HepG2 (cell line): Measurements from ENCODE around the gene DLX6. TPM values are rescaled to one million over a fixed set of nuclear protein-coding genes. Genes with fewer than 3 reads are reported as not detected.
A peak's percentile ranks its signal among the peaks of the same experiment; 100 is the strongest.

Experiments used
- BCL3 ChIP-seq: sonication (generic); formaldehyde crosslinking; IDR thresholded peaks from 2 replicates; pipeline ENCODE4 v1.5.1; 2020; ENCODE audit warnings: mild to moderate bottlenecking, missing genetic modification reagents, moderate library complexity
- BCL6 ChIP-seq: IDR thresholded peaks from 2 replicates; pipeline ENCODE4 v1.6.1; 2016; ENCODE audit warnings: missing genetic modification reagents, missing compliant biosample characterization
- DNMT1 ChIP-seq: sonication (generic); formaldehyde crosslinking; IDR thresholded peaks from 2 replicates; pipeline ENCODE4 v1.5.1; 2020; ENCODE audit warnings: mild to moderate bottlenecking, missing genetic modification reagents
- ESRRA ChIP-seq: sonication (generic); formaldehyde crosslinking; IDR thresholded peaks from 2 replicates; pipeline ENCODE4 v1.5.1; 2020; ENCODE audit warnings: mild to moderate bottlenecking, low read depth, missing genetic modification reagents
- HCFC1 ChIP-seq: fragments of 150-350 bp; IDR thresholded peaks from 2 replicates; pipeline ENCODE4 v1.6.1; 2014; ENCODE audit warnings: low read depth, low read length
- HNF4G ChIP-seq, 2 experiments: sonication (generic) in 1 of 2; formaldehyde crosslinking in 1 of 2; IDR thresholded peaks; 2 replicates each; pipeline versions ENCODE4 v1.4.0 to v1.6.1; 2011 to 2020; ENCODE audit warnings: borderline replicate concordance in 2 of 2, low read depth in 2 of 2, mild to moderate bottlenecking in 2 of 2, low read length in 1 of 2, missing genetic modification reagents in 1 of 2, moderate library complexity in 1 of 2
- ONECUT2 ChIP-seq: sonication (generic); formaldehyde crosslinking; IDR thresholded peaks from 2 replicates; pipeline ENCODE4 v1.4.0; 2020; ENCODE audit warnings: missing genetic modification reagents
- PHF20 ChIP-seq: sonication (generic); formaldehyde crosslinking; IDR thresholded peaks from 2 replicates; pipeline ENCODE4 v1.5.0; 2020; ENCODE audit warnings: mild to moderate bottlenecking, missing genetic modification reagents
- PLSCR1 ChIP-seq: sonication (generic); formaldehyde crosslinking; IDR thresholded peaks from 2 replicates; pipeline ENCODE4 v1.5.0; 2020; ENCODE audit warnings: missing genetic modification reagents, mild to moderate bottlenecking, borderline replicate concordance
- RARA ChIP-seq: IDR thresholded peaks from 2 replicates; pipeline ENCODE4 v1.6.1; 2016; ENCODE audit warnings: missing genetic modification reagents, missing compliant biosample characterization
- RBM39 ChIP-seq: fragments of 200-400 bp; formaldehyde crosslinking; IDR thresholded peaks from one replicate; pipeline ENCODE4 v1.6.1; 2018; ENCODE audit warnings: antibody characterized with exemption, mild to moderate bottlenecking, low read depth, low read length; ENCODE audit not compliant: poor library complexity, severe bottlenecking
- RCOR2 ChIP-seq: IDR thresholded peaks from 2 replicates; pipeline ENCODE4 v1.6.1; 2016; ENCODE audit warnings: missing biosample characterization, missing genetic modification reagents
- REXO4 ChIP-seq: sonication (generic); formaldehyde crosslinking; IDR thresholded peaks from 2 replicates; pipeline ENCODE4 v1.8.0; 2022; ENCODE audit warnings: missing genetic modification reagents, mild to moderate bottlenecking, borderline replicate concordance
- SMARCE1 ChIP-seq: fragments of 450-650 bp; IDR thresholded peaks from 2 replicates; pipeline ENCODE4 v1.6.1; 2017; ENCODE audit warnings: borderline replicate concordance
- SUZ12 ChIP-seq: fragments of 150-350 bp; IDR thresholded peaks from 2 replicates; pipeline ENCODE4 v1.6.1; 2014; ENCODE audit warnings: low read depth, low read length
- ZBTB1 ChIP-seq: sonication (generic); formaldehyde crosslinking; IDR thresholded peaks from 2 replicates; pipeline ENCODE4 v1.4.0; 2020; ENCODE audit warnings: missing genetic modification reagents, borderline replicate concordance
- ZFP82 ChIP-seq: sonication (generic); formaldehyde crosslinking; IDR thresholded peaks from 2 replicates; pipeline ENCODE4 v1.5.1; 2020; ENCODE audit warnings: mild to moderate bottlenecking, missing genetic modification reagents, borderline replicate concordance
- ZFY ChIP-seq: sonication (generic); formaldehyde crosslinking; IDR thresholded peaks from 2 replicates; pipeline ENCODE4 v1.4.0; 2020; ENCODE audit warnings: missing genetic modification reagents
- ZFYVE20 ChIP-seq: sonication (generic); formaldehyde crosslinking; IDR thresholded peaks from 2 replicates; pipeline ENCODE4 v1.8.0; 2023; ENCODE audit warnings: low read depth, mild to moderate bottlenecking, moderate library complexity, missing genetic modification reagents, borderline replicate concordance
- ZIK1 ChIP-seq: sonication (generic); formaldehyde crosslinking; IDR thresholded peaks from 2 replicates; pipeline ENCODE4 v1.5.0; 2020; ENCODE audit warnings: mild to moderate bottlenecking, low read depth, missing genetic modification reagents, borderline replicate concordance
- ZKSCAN1 ChIP-seq: fragments of 150-350 bp; IDR thresholded peaks from 2 replicates; pipeline ENCODE4 v1.6.1; 2014; ENCODE audit warnings: low read length
- ZNF12 ChIP-seq: sonication (generic); formaldehyde crosslinking; IDR thresholded peaks from 2 replicates; pipeline ENCODE4 v1.5.0; 2020; ENCODE audit warnings: missing genetic modification reagents
- ZNF205 ChIP-seq: IDR thresholded peaks from 2 replicates; pipeline ENCODE4 v1.6.1; 2018; ENCODE audit warnings: missing biosample characterization, missing genetic modification reagents
- ZNF430 ChIP-seq: sonication (generic); formaldehyde crosslinking; IDR thresholded peaks from 2 replicates; pipeline ENCODE4 v1.9.0; 2021; ENCODE audit warnings: mild to moderate bottlenecking, missing genetic modification reagents
- ZNF530 ChIP-seq: sonication (generic); formaldehyde crosslinking; IDR thresholded peaks from 2 replicates; pipeline ENCODE4 v1.5.0; 2020; ENCODE audit warnings: low read depth, mild to moderate bottlenecking, missing genetic modification reagents
- polyA plus RNA-seq, 8 experiments: library from polyadenylated mRNA; depleted of rRNA in 3 of 8; stranded (reverse) in 7 of 8; unstranded in 1 of 8; fragments of >200 nt; fragmentation: Illumina TruSeq in 4 of 8; extraction: Trizol in 4 of 8; gene quantifications; 2 replicates each; pipeline versions ENCODE4 v1.2.1 to v1.2.3, GENCODE V29; 2011 to 2016; ENCODE audit warnings: low read depth in 4 of 8, missing spikeins in 1 of 8, mixed read lengths in 1 of 8; ENCODE audit not compliant: insufficient read depth in 1 of 8
- total RNA-seq, 5 experiments: library from RNA; depleted of rRNA; stranded (reverse); fragments of >200 nt; fragmentation: Illumina TruSeq; extraction: Trizol; gene quantifications; 2 replicates each; pipeline ENCODE4 v1.2.3, GENCODE V29; 2016; ENCODE audit warnings: low read depth in 1 of 5
- TF ChIP-seq, protein P1 (sequence below): sonication (generic); formaldehyde crosslinking; IDR thresholded peaks from 2 replicates; pipeline ENCODE4 v1.4.0; 2020; ENCODE audit warnings: low read depth, mild to moderate bottlenecking, missing genetic modification reagents
- TF ChIP-seq, protein P2 (sequence below): IDR thresholded peaks from 2 replicates; pipeline ENCODE4 v1.6.1; 2016; ENCODE audit warnings: low read depth

DLX6 gene
- total and polyA plus RNA-seq, 2 of the 13 experiments (the other 11 are each of a cell fraction or from before 2014, with no cell fraction given), result 3.5 to 5.5 TPM

DNA sequence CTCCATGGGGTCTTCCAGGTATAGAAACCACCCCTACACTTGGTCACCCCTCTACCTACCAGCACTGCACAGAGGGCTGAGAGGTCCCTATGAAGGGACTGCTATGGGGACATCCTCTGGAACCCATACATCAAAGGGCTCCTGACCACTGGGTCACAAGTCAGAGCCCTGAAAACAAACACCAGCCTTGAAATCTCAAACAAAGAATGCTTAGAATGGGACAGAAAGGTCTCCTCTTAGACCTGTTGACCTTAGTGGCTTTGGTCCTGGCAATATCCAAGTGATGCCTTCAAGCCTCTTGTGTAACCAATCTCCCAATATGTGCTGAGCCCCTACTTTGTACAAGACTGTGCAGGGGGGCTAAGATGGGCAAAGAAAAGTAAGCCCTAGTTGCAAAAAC lies 34.6 kb upstream of the DLX6 start (continued):
- TF ChIP-seq, protein P1, sequence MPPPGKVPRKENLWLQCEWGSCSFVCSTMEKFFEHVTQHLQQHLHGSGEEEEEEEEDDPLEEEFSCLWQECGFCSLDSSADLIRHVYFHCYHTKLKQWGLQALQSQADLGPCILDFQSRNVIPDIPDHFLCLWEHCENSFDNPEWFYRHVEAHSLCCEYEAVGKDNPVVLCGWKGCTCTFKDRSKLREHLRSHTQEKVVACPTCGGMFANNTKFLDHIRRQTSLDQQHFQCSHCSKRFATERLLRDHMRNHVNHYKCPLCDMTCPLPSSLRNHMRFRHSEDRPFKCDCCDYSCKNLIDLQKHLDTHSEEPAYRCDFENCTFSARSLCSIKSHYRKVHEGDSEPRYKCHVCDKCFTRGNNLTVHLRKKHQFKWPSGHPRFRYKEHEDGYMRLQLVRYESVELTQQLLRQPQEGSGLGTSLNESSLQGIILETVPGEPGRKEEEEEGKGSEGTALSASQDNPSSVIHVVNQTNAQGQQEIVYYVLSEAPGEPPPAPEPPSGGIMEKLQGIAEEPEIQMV (CRISPR knock-in tag), result no peak
- TF ChIP-seq ZFYVE20, result no peak
- TF ChIP-seq, protein P2, sequence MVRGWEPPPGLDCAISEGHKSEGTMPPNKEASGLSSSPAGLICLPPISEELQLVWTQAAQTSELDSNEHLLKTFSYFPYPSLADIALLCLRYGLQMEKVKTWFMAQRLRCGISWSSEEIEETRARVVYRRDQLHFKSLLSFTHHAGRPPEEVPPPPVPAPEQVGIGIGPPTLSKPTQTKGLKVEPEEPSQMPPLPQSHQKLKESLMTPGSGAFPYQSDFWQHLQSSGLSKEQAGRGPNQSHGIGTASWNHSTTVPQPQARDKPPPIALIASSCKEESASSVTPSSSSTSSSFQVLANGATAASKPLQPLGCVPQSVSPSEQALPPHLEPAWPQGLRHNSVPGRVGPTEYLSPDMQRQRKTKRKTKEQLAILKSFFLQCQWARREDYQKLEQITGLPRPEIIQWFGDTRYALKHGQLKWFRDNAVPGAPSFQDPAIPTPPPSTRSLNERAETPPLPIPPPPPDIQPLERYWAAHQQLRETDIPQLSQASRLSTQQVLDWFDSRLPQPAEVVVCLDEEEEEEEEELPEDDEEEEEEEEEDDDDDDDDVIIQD (CRISPR knock-in tag), result peak; percentile 88
- no peak for TF ChIP-seq ZKSCAN1
- TF ChIP-seq HCFC1, result no peak
- no peak for TF ChIP-seq DNMT1 (CRISPR knock-in tag)
- no peak for TF ChIP-seq ZNF430 (CRISPR knock-in tag)
- TF ChIP-seq ZNF205 (CRISPR knock-in tag), result no peak
- TF ChIP-seq ONECUT2 (CRISPR knock-in tag), result no peak
- TF ChIP-seq BCL3, result peak; percentile 53; the same call in 1 of the 2 replicates
- peak; percentile 37; the same call in 1 of the 2 replicates for TF ChIP-seq HNF4G (IDR thresholded peaks at IDR 0.05; ENCODE audit: borderline replicate concordance, low read depth, low read length)
- 0 out of 2 replicates have a peak, but pooled peaks have one; percentile 29 for TF ChIP-seq HNF4G (CRISPR knock-in tag; IDR thresholded peaks at IDR 0.05; ENCODE audit: borderline replicate concordance, low read depth)
- TF ChIP-seq BCL6, result peak; percentile 92
- no peak for TF ChIP-seq SUZ12
- TF ChIP-seq ZFP82, result no peak
- TF ChIP-seq ZFY, result peak; percentile 25; the same call in 1 of the 2 replicates
- TF ChIP-seq PLSCR1 (CRISPR knock-in tag), result no peak
- TF ChIP-seq PHF20 (CRISPR knock-in tag), result no peak
- no peak for TF ChIP-seq ZNF530 (CRISPR knock-in tag)
- no peak for TF ChIP-seq REXO4 (CRISPR knock-in tag)
- TF ChIP-seq RARA, result peak; percentile 96
- no peak for TF ChIP-seq SMARCE1
- TF ChIP-seq ZNF12 (CRISPR knock-in tag), result no peak
- TF ChIP-seq ESRRA (CRISPR knock-in tag), result no peak
- TF ChIP-seq RBM39, result no peak
- peak; percentile 92 for TF ChIP-seq RCOR2 (CRISPR knock-in tag)
- TF ChIP-seq ZIK1 (CRISPR knock-in tag), result no peak
- no peak for TF ChIP-seq ZBTB1 (CRISPR knock-in tag)
